WTC11 (cell line): ENCODE measurements around the gene MIF. TPM values are rescaled to one million over a fixed set of nuclear protein-coding genes. Genes with fewer than 3 reads are reported as not detected.
A peak's percentile ranks its signal among the peaks of the same experiment; 100 is the strongest.

ENCODE experiments used
- AFF4 ChIP-seq: sonication (generic); formaldehyde crosslinking; IDR thresholded peaks from 2 replicates; pipeline ENCODE4 v1.8.1; 2023; ENCODE audit warnings: mild to moderate bottlenecking, missing genetic modification reagents, borderline replicate concordance
- ATF6 ChIP-seq: sonication (generic); formaldehyde crosslinking; IDR thresholded peaks from 2 replicates; pipeline ENCODE4 v1.8.1; 2023; ENCODE audit warnings: mild to moderate bottlenecking, missing genetic modification reagents
- CREB1 ChIP-seq: sonication (generic); formaldehyde crosslinking; IDR thresholded peaks from 2 replicates; pipeline ENCODE4 v1.8.0; 2023; ENCODE audit warnings: mild to moderate bottlenecking, missing genetic modification reagents
- E2F1 ChIP-seq: sonication (generic); formaldehyde crosslinking; IDR thresholded peaks from 2 replicates; pipeline ENCODE4 v1.8.0; 2022; ENCODE audit warnings: mild to moderate bottlenecking, missing genetic modification reagents
- ELF4 ChIP-seq: sonication (generic); formaldehyde crosslinking; IDR thresholded peaks from 2 replicates; pipeline ENCODE4 v1.8.1; 2022; ENCODE audit warnings: low read depth, mild to moderate bottlenecking, moderate library complexity, missing genetic modification reagents
- EMX1 ChIP-seq: fragments of 250-450 bp; sonication (Bioruptor Pico); IDR thresholded peaks from 2 replicates; pipeline ENCODE4 v1.8.0; 2021; ENCODE audit warnings: mild to moderate bottlenecking
- ETV6 ChIP-seq: sonication (generic); formaldehyde crosslinking; IDR thresholded peaks from 2 replicates; pipeline ENCODE4 v1.8.1; 2022; ENCODE audit warnings: mild to moderate bottlenecking, missing genetic modification reagents
- FOXP4 ChIP-seq: sonication (generic); formaldehyde crosslinking; IDR thresholded peaks from 2 replicates; pipeline ENCODE4 v1.8.0; 2022; ENCODE audit warnings: mild to moderate bottlenecking, missing genetic modification reagents
- HMGA2 ChIP-seq: fragments of 250-450 bp; sonication (Bioruptor Pico); IDR thresholded peaks from 2 replicates; pipeline ENCODE4 v1.4.0; 2021; ENCODE audit warnings: mild to moderate bottlenecking, moderate library complexity
- IRF1 ChIP-seq: sonication (generic); formaldehyde crosslinking; IDR thresholded peaks from 2 replicates; pipeline ENCODE4 v1.8.0; 2023; ENCODE audit warnings: missing genetic modification reagents
- JUN ChIP-seq: sonication (generic); formaldehyde crosslinking; IDR thresholded peaks from 2 replicates; pipeline ENCODE4 v1.8.0; 2023; ENCODE audit warnings: mild to moderate bottlenecking, missing genetic modification reagents
- MAX ChIP-seq: sonication (generic); formaldehyde crosslinking; IDR thresholded peaks from 2 replicates; pipeline ENCODE4 v1.8.0; 2022; ENCODE audit warnings: mild to moderate bottlenecking, missing genetic modification reagents
- MLX ChIP-seq: sonication (generic); formaldehyde crosslinking; IDR thresholded peaks from 2 replicates; pipeline ENCODE4 v1.8.1; 2023; ENCODE audit warnings: mild to moderate bottlenecking, missing genetic modification reagents, moderate library complexity
- MXD4 ChIP-seq: fragments of 250-450 bp; sonication (Bioruptor Pico); IDR thresholded peaks from 2 replicates; pipeline ENCODE4 v1.8.0; 2021; ENCODE audit warnings: mild to moderate bottlenecking, moderate library complexity, borderline replicate concordance
- NFATC4 ChIP-seq: fragments of 250-450 bp; sonication (Bioruptor Pico); IDR thresholded peaks from 2 replicates; pipeline ENCODE4 v1.9.0; 2021; ENCODE audit warnings: mild to moderate bottlenecking
- RELA ChIP-seq: sonication (generic); formaldehyde crosslinking; IDR thresholded peaks from 2 replicates; pipeline ENCODE4 v1.8.1; 2022; ENCODE audit warnings: missing genetic modification reagents, mild to moderate bottlenecking, borderline replicate concordance
- SMAD3 ChIP-seq: sonication (generic); formaldehyde crosslinking; IDR thresholded peaks from 2 replicates; pipeline ENCODE4 v1.8.0; 2022; ENCODE audit warnings: missing genetic modification reagents, mild to moderate bottlenecking, borderline replicate concordance
- SMAD4 ChIP-seq: sonication (generic); formaldehyde crosslinking; IDR thresholded peaks from 2 replicates; pipeline ENCODE4 v1.8.0; 2022; ENCODE audit warnings: mild to moderate bottlenecking, missing genetic modification reagents
- STAT6 ChIP-seq: sonication (generic); formaldehyde crosslinking; conservative IDR thresholded peaks from 2 replicates; pipeline ENCODE4 v1.8.1; 2023; ENCODE audit warnings: mild to moderate bottlenecking, low read depth, missing genetic modification reagents, moderate library complexity
- USF1 ChIP-seq: sonication (generic); formaldehyde crosslinking; IDR thresholded peaks from 2 replicates; pipeline ENCODE4 v1.8.0; 2022; ENCODE audit warnings: mild to moderate bottlenecking, missing genetic modification reagents
- ZBTB43 ChIP-seq: sonication (generic); formaldehyde crosslinking; IDR thresholded peaks from 2 replicates; pipeline ENCODE4 v1.8.1; 2023; ENCODE audit warnings: mild to moderate bottlenecking, missing genetic modification reagents
- ZNF219 ChIP-seq: sonication (generic); formaldehyde crosslinking; IDR thresholded peaks from 2 replicates; pipeline ENCODE4 v1.8.0; 2023; ENCODE audit warnings: missing genetic modification reagents, mild to moderate bottlenecking, borderline replicate concordance
- ZNF232 ChIP-seq: sonication (generic); formaldehyde crosslinking; IDR thresholded peaks from 2 replicates; pipeline ENCODE4 v1.8.0; 2022; ENCODE audit warnings: mild to moderate bottlenecking, missing genetic modification reagents
- total RNA-seq: library from RNA; stranded (reverse); gene quantifications from 3 replicates; pipeline ENCODE4 v1.2.3, GENCODE V29; 2021

The MIF gene
- total RNA-seq, 1 experiment from 2014 or later, result 1,424 TPM

GRCh38 chr22:23913661-23914353, 19.6 kb downstream of the MIF start (continued):
- no peak for TF ChIP-seq EMX1 (CRISPR knock-in tag)
- no peak for TF ChIP-seq NFATC4 (CRISPR knock-in tag)
- no peak for TF ChIP-seq JUN (CRISPR knock-in tag)
- TF ChIP-seq CREB1, result no peak
- no peak; the same call in 1 of the 2 replicates for TF ChIP-seq ZBTB43 (CRISPR knock-in tag)
- no peak for TF ChIP-seq AFF4 (CRISPR knock-in tag)
- no peak for TF ChIP-seq HMGA2 (CRISPR knock-in tag)
- no peak for TF ChIP-seq FOXP4 (CRISPR knock-in tag)
- TF ChIP-seq USF1 (CRISPR knock-in tag), result no peak
- TF ChIP-seq STAT6 (CRISPR knock-in tag), result no peak
- peak; percentile 70 for TF ChIP-seq E2F1 (CRISPR knock-in tag)
- no peak for TF ChIP-seq ATF6 (CRISPR knock-in tag)
- TF ChIP-seq ETV6, result peak; percentile 66
- no peak for TF ChIP-seq ZNF219
- no peak for TF ChIP-seq IRF1 (CRISPR knock-in tag)
- no peak for TF ChIP-seq MLX (CRISPR knock-in tag)
- TF ChIP-seq SMAD4 (CRISPR knock-in tag), result no peak
- TF ChIP-seq ELF4 (CRISPR knock-in tag), result no peak
- no peak for TF ChIP-seq MXD4
- peak; percentile 91 for TF ChIP-seq ZNF232 (CRISPR knock-in tag)
- TF ChIP-seq MAX, result peak; percentile 96
- no peak for TF ChIP-seq RELA (CRISPR knock-in tag)
- TF ChIP-seq SMAD3, result 0 out of 2 replicates have a peak, but pooled peaks have one; percentile 66
